Panc1 (cell line): ENCODE results near the gene HS6ST3. TPM values are rescaled to one million over a fixed set of nuclear protein-coding genes. Genes with fewer than 3 reads are reported as not detected.

Source experiments
- ATAC-seq: fragments of 200-7000 bp; cut with Tn5 transposase; 2 replicates; pipeline ENCODE4 v1.9.1; 2020; ENCODE audit warnings: mild to moderate bottlenecking, moderate library complexity
- BruUV-seq: library from RNA; stranded (reverse); fragments of 400-500 nt; replicated peaks from 2 replicates; lab custom pipeline; 2021; lab: Mats Ljungman, UMichigan
- CTCF ChIA-PET: fragments of 300-600 bp; sonication (Branson Sonifier 250); formaldehyde crosslinking; loops from one replicate; lab custom pipeline; 2022; ENCODE audit warnings: antibody characterized with exemption; lab: Charles Lee
- POLR2A ChIA-PET: fragments of 300-600 bp; sonication (Branson Sonifier 250); formaldehyde crosslinking; loops from one replicate; lab custom pipeline; 2022; ENCODE audit warnings: antibody characterized with exemption; lab: Charles Lee
- DNase-seq: peaks from one replicate; pipeline ENCODE4 v3.0.0-alpha.2; 2010; ENCODE audit warnings: low read depth, low spot score
- H3K27ac ChIP-seq: 2 replicates; pipeline ENCODE4 v1.5.1; 2011; ENCODE audit warnings: mild to moderate bottlenecking, low read length, inconsistent platforms
- H3K27me3 ChIP-seq: fragments of 200-500 bp; sonication (Bioruptor generic); 2 replicates; pipeline ENCODE4 v1.6.0; 2014; ENCODE audit warnings: low read length, inconsistent platforms; ENCODE audit not compliant: control insufficient read depth, insufficient read depth
- H3K36me3 ChIP-seq: fragments of 200-500 bp; sonication (Bioruptor generic); 2 replicates; pipeline ENCODE4 v1.5.1; 2014; ENCODE audit warnings: inconsistent platforms, mild to moderate bottlenecking, low read length, moderate library complexity; ENCODE audit not compliant: control insufficient read depth, insufficient read depth
- H3K4me1 ChIP-seq: 2 replicates; pipeline ENCODE4 v1.5.1; 2011; ENCODE audit warnings: inconsistent platforms, mild to moderate bottlenecking, low read length, moderate library complexity; ENCODE audit not compliant: control insufficient read depth, insufficient read depth
- H3K4me3 ChIP-seq, 2 experiments: 2 replicates each; pipeline ENCODE4 v1.5.1; 2011 to 2012; ENCODE audit warnings: low read depth in 2 of 2, low read length in 2 of 2, mild to moderate bottlenecking in 2 of 2, inconsistent platforms in 1 of 2, moderate library complexity in 1 of 2
- H3K9me3 ChIP-seq: fragments of 200-500 bp; sonication (Bioruptor generic); 2 replicates; pipeline ENCODE4 v1.5.1; 2014; ENCODE audit warnings: low read depth, mild to moderate bottlenecking, inconsistent platforms, low read length, moderate library complexity; ENCODE audit not compliant: control insufficient read depth, insufficient read depth
- POLR2AphosphoS5 ChIP-seq: IDR thresholded peaks from 2 replicates; pipeline ENCODE4 v1.6.1; 2012; ENCODE audit warnings: mild to moderate bottlenecking, low read depth, low read length, moderate library complexity
- SIN3A ChIP-seq: IDR thresholded peaks from 2 replicates; pipeline ENCODE4 v1.6.1; 2012; ENCODE audit warnings: low read depth, mild to moderate bottlenecking, low read length, moderate library complexity, borderline replicate concordance; ENCODE audit not compliant: insufficient read depth
- TCF7L2 ChIP-seq: IDR thresholded peaks from 2 replicates; pipeline ENCODE4 v1.6.1; 2011; ENCODE audit warnings: mild to moderate bottlenecking, low read depth, low read length, inconsistent platforms
- in situ Hi-C: cut with HindIII; loops from 2 replicates; pipeline ENCODE4 v1.10.0; 2016; ENCODE audit warnings: low sequenced_read_pairs, low pct_unique_long_range_greater_than_20kb
- intact Hi-C: fragments of 100-400 bp; cut with micrococcal nuclease; formaldehyde crosslinking; loops from one replicate; pipeline ENCODE4 v1.10.0; 2022; ENCODE audit not compliant: unreplicated experiment
- total RNA-seq: library from RNA; stranded (reverse); gene quantifications from one replicate; pipeline ENCODE4 v1.2.1, GENCODE V29; 2021; ENCODE audit not compliant: unreplicated experiment
- TF ChIP-seq, protein P1 (sequence below), 2 experiments: IDR thresholded peaks; 2 replicates each; pipeline ENCODE4 v1.6.1; 2011 to 2012; ENCODE audit warnings: low read depth in 2 of 2, control low read depth in 1 of 2, low read length in 1 of 2, mild to moderate bottlenecking in 1 of 2, moderate library complexity in 1 of 2; ENCODE audit not compliant: insufficient read depth in 1 of 2
- TF ChIP-seq, protein P2 (sequence below): fragments of 450-650 bp; IDR thresholded peaks from 2 replicates; pipeline ENCODE4 v1.5.1; 2017; ENCODE audit warnings: mild to moderate bottlenecking

HS6ST3 gene
- total RNA-seq, 1 experiment from 2014 or later, result 0.13 TPM

DNA sequence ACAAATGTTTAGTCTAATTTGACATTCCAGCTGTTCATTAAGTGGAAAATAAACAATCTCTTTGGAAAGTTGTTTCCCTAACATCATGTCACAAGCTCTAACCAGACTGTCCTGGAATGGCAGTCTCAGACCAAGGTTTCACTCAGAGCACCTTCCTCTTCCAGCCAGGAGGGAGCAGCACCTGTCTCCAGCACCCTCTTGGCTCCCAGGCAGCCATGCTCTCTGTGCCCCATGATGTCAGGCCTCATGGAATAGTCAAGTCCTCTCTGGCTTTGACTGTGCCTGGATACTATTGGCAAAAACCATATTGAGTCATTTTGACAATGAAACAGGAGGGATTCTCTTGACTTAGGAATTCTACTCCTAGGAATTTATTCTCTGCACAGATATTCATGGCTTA lies 733.0 kb downstream of the HS6ST3 start:
- ATAC-seq (peak; percentile 84), DNase-seq (no peak)
- no peak for TF ChIP-seq SIN3A
- TF ChIP-seq POLR2AphosphoS5, result no peak
- TF ChIP-seq, protein P1, sequence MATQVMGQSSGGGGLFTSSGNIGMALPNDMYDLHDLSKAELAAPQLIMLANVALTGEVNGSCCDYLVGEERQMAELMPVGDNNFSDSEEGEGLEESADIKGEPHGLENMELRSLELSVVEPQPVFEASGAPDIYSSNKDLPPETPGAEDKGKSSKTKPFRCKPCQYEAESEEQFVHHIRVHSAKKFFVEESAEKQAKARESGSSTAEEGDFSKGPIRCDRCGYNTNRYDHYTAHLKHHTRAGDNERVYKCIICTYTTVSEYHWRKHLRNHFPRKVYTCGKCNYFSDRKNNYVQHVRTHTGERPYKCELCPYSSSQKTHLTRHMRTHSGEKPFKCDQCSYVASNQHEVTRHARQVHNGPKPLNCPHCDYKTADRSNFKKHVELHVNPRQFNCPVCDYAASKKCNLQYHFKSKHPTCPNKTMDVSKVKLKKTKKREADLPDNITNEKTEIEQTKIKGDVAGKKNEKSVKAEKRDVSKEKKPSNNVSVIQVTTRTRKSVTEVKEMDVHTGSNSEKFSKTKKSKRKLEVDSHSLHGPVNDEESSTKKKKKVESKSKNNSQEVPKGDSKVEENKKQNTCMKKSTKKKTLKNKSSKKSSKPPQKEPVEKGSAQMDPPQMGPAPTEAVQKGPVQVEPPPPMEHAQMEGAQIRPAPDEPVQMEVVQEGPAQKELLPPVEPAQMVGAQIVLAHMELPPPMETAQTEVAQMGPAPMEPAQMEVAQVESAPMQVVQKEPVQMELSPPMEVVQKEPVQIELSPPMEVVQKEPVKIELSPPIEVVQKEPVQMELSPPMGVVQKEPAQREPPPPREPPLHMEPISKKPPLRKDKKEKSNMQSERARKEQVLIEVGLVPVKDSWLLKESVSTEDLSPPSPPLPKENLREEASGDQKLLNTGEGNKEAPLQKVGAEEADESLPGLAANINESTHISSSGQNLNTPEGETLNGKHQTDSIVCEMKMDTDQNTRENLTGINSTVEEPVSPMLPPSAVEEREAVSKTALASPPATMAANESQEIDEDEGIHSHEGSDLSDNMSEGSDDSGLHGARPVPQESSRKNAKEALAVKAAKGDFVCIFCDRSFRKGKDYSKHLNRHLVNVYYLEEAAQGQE (IDR thresholded peaks at IDR 0.05; ENCODE audit: insufficient read depth in 1 of 2, low read depth in 2 of 2, low read length in 1 of 2), result no peak
- TF ChIP-seq, protein P2, sequence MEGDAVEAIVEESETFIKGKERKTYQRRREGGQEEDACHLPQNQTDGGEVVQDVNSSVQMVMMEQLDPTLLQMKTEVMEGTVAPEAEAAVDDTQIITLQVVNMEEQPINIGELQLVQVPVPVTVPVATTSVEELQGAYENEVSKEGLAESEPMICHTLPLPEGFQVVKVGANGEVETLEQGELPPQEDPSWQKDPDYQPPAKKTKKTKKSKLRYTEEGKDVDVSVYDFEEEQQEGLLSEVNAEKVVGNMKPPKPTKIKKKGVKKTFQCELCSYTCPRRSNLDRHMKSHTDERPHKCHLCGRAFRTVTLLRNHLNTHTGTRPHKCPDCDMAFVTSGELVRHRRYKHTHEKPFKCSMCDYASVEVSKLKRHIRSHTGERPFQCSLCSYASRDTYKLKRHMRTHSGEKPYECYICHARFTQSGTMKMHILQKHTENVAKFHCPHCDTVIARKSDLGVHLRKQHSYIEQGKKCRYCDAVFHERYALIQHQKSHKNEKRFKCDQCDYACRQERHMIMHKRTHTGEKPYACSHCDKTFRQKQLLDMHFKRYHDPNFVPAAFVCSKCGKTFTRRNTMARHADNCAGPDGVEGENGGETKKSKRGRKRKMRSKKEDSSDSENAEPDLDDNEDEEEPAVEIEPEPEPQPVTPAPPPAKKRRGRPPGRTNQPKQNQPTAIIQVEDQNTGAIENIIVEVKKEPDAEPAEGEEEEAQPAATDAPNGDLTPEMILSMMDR, result peak; percentile 50
- TF ChIP-seq TCF7L2, result no peak
- in situ Hi-C loops (no loop called here), intact Hi-C loops (loop anchor here (5.0 kb wide), 2 partner anchors 134 to 204 kb away; no protein-coding TSS in a partner anchor)
- Histone ChIP-seq H3K4me3 (no peak overlapping the region), H3K9me3 (no peaks in the 10 kb centered on the region), H3K36me3 (no peaks in the 10 kb centered on the region), H3K27ac (no peak overlapping the region), H3K27me3 (no peaks in the 10 kb centered on the region), H3K4me1 (no peaks in the 10 kb centered on the region)
- POLR2A ChIA-PET, result no interaction called here
- CTCF ChIA-PET, result interaction anchor here (0.6 kb wide), 1 partner anchor 1012 kb away, joined by 14 read pairs; no protein-coding TSS in a partner anchor
- no TSS peak for BruUV-seq

DNA sequence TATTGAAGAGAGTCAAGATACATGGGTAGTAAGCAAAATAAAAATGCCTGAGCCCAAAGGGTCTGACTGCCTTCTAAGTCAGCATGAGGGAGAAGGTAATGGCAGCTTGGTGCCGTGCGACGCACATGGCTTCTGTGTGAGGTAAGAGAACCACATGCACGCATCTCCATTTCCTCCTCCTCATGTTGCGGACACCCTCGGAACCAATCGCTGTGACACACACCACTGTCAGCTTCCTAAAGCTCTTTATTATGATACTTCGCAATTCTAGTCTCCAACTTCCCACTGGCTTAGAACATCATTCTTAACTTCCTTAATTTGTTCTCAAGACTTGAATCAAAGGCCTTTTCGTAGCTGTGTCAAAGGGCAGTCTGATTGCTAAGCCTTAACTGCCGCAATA lies 734.2 kb downstream of the HS6ST3 start:
- Histone ChIP-seq H3K4me1 (no peaks in the 10 kb centered on the region), H3K9me3 (no peaks in the 10 kb centered on the region), H3K36me3 (no peaks in the 10 kb centered on the region), H3K27ac (no peak overlapping the region), H3K27me3 (no peaks in the 10 kb centered on the region), H3K4me3 (no peak overlapping the region)
- DNase-seq (no peak), ATAC-seq (no peak)
- intact Hi-C loops (loop anchor here (5.0 kb wide), 2 partner anchors 133 to 203 kb away; no protein-coding TSS in a partner anchor), in situ Hi-C loops (no loop called here)
- BruUV-seq, result no TSS peak
- POLR2A ChIA-PET, result no interaction called here
- CTCF ChIA-PET, result no interaction called here
- TF ChIP-seq, protein P2, result no peak
- TF ChIP-seq POLR2AphosphoS5, result no peak
- TF ChIP-seq, protein P1 (IDR thresholded peaks at IDR 0.05; ENCODE audit: insufficient read depth in 1 of 2, low read depth in 2 of 2, low read length in 1 of 2), result no peak
- TF ChIP-seq SIN3A, result no peak
